GM18873 (cell line): ENCODE results near the gene SLC4A5.

ENCODE experiments used
- ATAC-seq: cut with Tn5 transposase; IDR thresholded peaks from one replicate; pipeline ENCODE4 v1.9.1; 2021; ENCODE audit warnings: mild to moderate bottlenecking, moderate library complexity, moderate number of reproducible peaks; ENCODE audit not compliant: unreplicated experiment, low FRiP score

SLC4A5 gene

GRCh38 chr2:74178211-74179062 is 164.8 kb downstream of the SLC4A5 start, which contains the start of gene MOB1A:
TSS of gene MOB1A (minus strand) at chr2:74178879. CDS start at chr2:74178674, 205 bp downstream.
- ATAC-seq, result peak; percentile 81

GRCh38 chr2:74177696-74178095 is 165.5 kb downstream of the SLC4A5 start:
- ATAC-seq, result no peak

- no peak for ATAC-seq
Measured at GRCh38 chr2:74174909-74175308, 168.3 kb downstream of the SLC4A5 start.

- ATAC-seq, result no peak
Measured at GRCh38 chr2:74168739-74169138, 174.5 kb downstream of the SLC4A5 start.
